Memory B cell (primary cell): ENCODE measurements around the gene COMMD7.
"Not testable (repeated sequence)": the region's sequence is repeated elsewhere in the genome, so short reads cannot be mapped to it uniquely, and the experiment has no call there.

Experiments
- ATAC-seq: fragments of 150-1000 bp; cut with Tn5 transposase; 2 replicates; pipeline ENCODE4 v1.10.0; 2021; ENCODE audit warnings: low read depth, mild to moderate bottlenecking, moderate library complexity
- DNase-seq, 2 donors: peaks; one replicate each; pipeline ENCODE4 v3.0.0; 2022; ENCODE audit warnings: low spot score in 2 of 2
- H3K27ac Mint-ChIP-seq: one replicate; pipeline ENCODE4 v1.8.0; 2022; ENCODE audit warnings: mild to moderate bottlenecking, moderate library complexity, mixed read lengths
- H3K27me3 Mint-ChIP-seq: one replicate; pipeline ENCODE4 v1.8.0; 2022; ENCODE audit warnings: mixed read lengths
- H3K36me3 Mint-ChIP-seq: one replicate; pipeline ENCODE4 v1.8.0; 2022; ENCODE audit warnings: mild to moderate bottlenecking, mixed read lengths
- H3K4me1 Mint-ChIP-seq: one replicate; pipeline ENCODE4 v1.8.0; 2022; ENCODE audit warnings: mixed read lengths
- H3K4me3 Mint-ChIP-seq: one replicate; pipeline ENCODE4 v1.8.0; 2022; ENCODE audit warnings: mild to moderate bottlenecking, moderate library complexity, mixed read lengths
- H3K9me3 Mint-ChIP-seq: one replicate; pipeline ENCODE4 v1.8.0; 2022; ENCODE audit warnings: mixed read lengths

The COMMD7 gene

GRCh38 chr20:32777177-32777956, 34.1 kb upstream of the COMMD7 start:
- H3K4me1 Mint-ChIP-seq, result peaks cover 2% of the 10 kb centered on the region
- DNase-seq (no peak), ATAC-seq (no peak)
- no peak overlapping the region for H3K4me3 Mint-ChIP-seq
- H3K27me3 Mint-ChIP-seq, result no peaks in the 10 kb centered on the region
- no peaks in the 10 kb centered on the region for H3K9me3 Mint-ChIP-seq
- no peaks in the 10 kb centered on the region for H3K36me3 Mint-ChIP-seq
- H3K27ac Mint-ChIP-seq, result no peak overlapping the region

- DNase-seq, result no peak
- no peak overlapping the region for H3K27ac Mint-ChIP-seq
- ATAC-seq, result no peak
These were observed 32.2 kb upstream of the COMMD7 start for GRCh38 chr20:32775336-32775991.

GRCh38 chr20:32773855-32774254, 30.6 kb upstream of the COMMD7 start:
- Mint-ChIP-seq H3K27me3 (no peaks in the 10 kb centered on the region), H3K36me3 (no peaks in the 10 kb centered on the region), H3K4me1 (no peaks in the 10 kb centered on the region), H3K27ac (no peak overlapping the region), H3K9me3 (no peaks in the 10 kb centered on the region), H3K4me3 (no peak overlapping the region)
- DNase-seq (no peak), ATAC-seq (no peak)

More at GRCh38 chr20:32775336-32775991, 32.2 kb upstream of the COMMD7 start:
- Mint-ChIP-seq H3K27me3 (no peaks in the 10 kb centered on the region), H3K36me3 (no peaks in the 10 kb centered on the region), H3K4me3 (no peak overlapping the region), H3K9me3 (no peaks in the 10 kb centered on the region), H3K4me1 (no peaks in the 10 kb centered on the region)

GRCh38 chr20:32773223-32773622, 30.0 kb upstream of the COMMD7 start:
- DNase-seq (no peak), ATAC-seq (no peak)
- Mint-ChIP-seq H3K27ac (no peak overlapping the region), H3K9me3 (no peaks in the 10 kb centered on the region), H3K27me3 (no peaks in the 10 kb centered on the region), H3K4me1 (no peaks in the 10 kb centered on the region), H3K36me3 (no peaks in the 10 kb centered on the region), H3K4me3 (no peak overlapping the region)

- H3K4me1 Mint-ChIP-seq, result no peaks in the 10 kb centered on the region
- H3K4me3 Mint-ChIP-seq, result no peak overlapping the region
- ATAC-seq (no peak), DNase-seq (no peak)
- no peak overlapping the region for H3K27ac Mint-ChIP-seq
- no peaks in the 10 kb centered on the region for H3K36me3 Mint-ChIP-seq
- H3K27me3 Mint-ChIP-seq, result no peaks in the 10 kb centered on the region
- no peaks in the 10 kb centered on the region for H3K9me3 Mint-ChIP-seq
These were observed 28.8 kb upstream of the COMMD7 start for GRCh38 chr20:32772046-32772445.

- H3K27me3 Mint-ChIP-seq, result peaks cover 3% of the 10 kb centered on the region
- no peak overlapping the region for H3K4me3 Mint-ChIP-seq
- peaks cover 7% of the 10 kb centered on the region for H3K4me1 Mint-ChIP-seq
- no peaks in the 10 kb centered on the region for H3K9me3 Mint-ChIP-seq
- H3K36me3 Mint-ChIP-seq, result no peaks in the 10 kb centered on the region
- no peak for ATAC-seq
- no peak overlapping the region for H3K27ac Mint-ChIP-seq
- no peak for DNase-seq
These were observed 24.3 kb upstream of the COMMD7 start for GRCh38 chr20:32767418-32768198.

GRCh38 chr20:32765230-32765875, 22.1 kb upstream of the COMMD7 start:
- not testable (repeated sequence) for H3K27ac Mint-ChIP-seq, H3K4me3 Mint-ChIP-seq, H3K9me3 Mint-ChIP-seq, DNase-seq, H3K27me3 Mint-ChIP-seq, ATAC-seq, H3K36me3 Mint-ChIP-seq
- H3K4me1 Mint-ChIP-seq, result peaks cover 15% of the 10 kb centered on the region

GRCh38 chr20:32764005-32764960, 21.0 kb upstream of the COMMD7 start:
- Mint-ChIP-seq H3K4me3 (no peak overlapping the region), H3K27me3 (peaks cover 3% of the 10 kb centered on the region), H3K9me3 (no peaks in the 10 kb centered on the region), H3K27ac (no peak overlapping the region), H3K4me1 (peaks cover 15% of the 10 kb centered on the region), H3K36me3 (no peaks in the 10 kb centered on the region)
- DNase-seq (no peak), ATAC-seq (no peak)

- ATAC-seq, result peak; percentile 50
- H3K4me3 Mint-ChIP-seq, result peak overlapping the region; percentile 91
- peaks cover 15% of the 10 kb centered on the region for H3K4me1 Mint-ChIP-seq
- peak in 1 of 2 donors; percentile 39 for DNase-seq
- peak overlapping the region; percentile 73 for H3K27ac Mint-ChIP-seq
- H3K9me3 Mint-ChIP-seq, result no peaks in the 10 kb centered on the region
- no peaks in the 10 kb centered on the region for H3K36me3 Mint-ChIP-seq
- H3K27me3 Mint-ChIP-seq, result peaks cover 3% of the 10 kb centered on the region
These were observed 20.1 kb upstream of the COMMD7 start for GRCh38 chr20:32763202-32764004.

GRCh38 chr20:32762754-32763201, 19.5 kb upstream of the COMMD7 start:
- Mint-ChIP-seq H3K4me3 (peak overlapping the region; percentile 91), H3K36me3 (no peaks in the 10 kb centered on the region), H3K27ac (peak overlapping the region; percentile 73), H3K9me3 (no peaks in the 10 kb centered on the region), H3K27me3 (peaks cover 3% of the 10 kb centered on the region), H3K4me1 (peaks cover 15% of the 10 kb centered on the region)
- ATAC-seq (peak; percentile 18), DNase-seq (peak in 1 of 2 donors; percentile 23)

GRCh38 chr20:32761831-32762753, 18.8 kb upstream of the COMMD7 start, which contains the start of gene DNMT3B:
TSS of gene DNMT3B (plus strand) at chr20:32762385. CDS start at chr20:32780324, 17,939 bp downstream.
- ATAC-seq (peak; percentile 77), DNase-seq (peak; percentile 62 to 74)
- H3K4me1 Mint-ChIP-seq, result peaks cover 15% of the 10 kb centered on the region
- H3K4me3 Mint-ChIP-seq, result peak within 1 kb of the TSS; percentile 91
- no peaks in the 10 kb centered on the region for H3K36me3 Mint-ChIP-seq
- H3K27ac Mint-ChIP-seq, result peak within 1 kb of the TSS; percentile 73
- no peaks in the 10 kb centered on the region for H3K9me3 Mint-ChIP-seq
- peaks cover 3% of the 10 kb centered on the region for H3K27me3 Mint-ChIP-seq
